ENCODE data around the gene TPCN1.

TPCN1 gene

DNA sequence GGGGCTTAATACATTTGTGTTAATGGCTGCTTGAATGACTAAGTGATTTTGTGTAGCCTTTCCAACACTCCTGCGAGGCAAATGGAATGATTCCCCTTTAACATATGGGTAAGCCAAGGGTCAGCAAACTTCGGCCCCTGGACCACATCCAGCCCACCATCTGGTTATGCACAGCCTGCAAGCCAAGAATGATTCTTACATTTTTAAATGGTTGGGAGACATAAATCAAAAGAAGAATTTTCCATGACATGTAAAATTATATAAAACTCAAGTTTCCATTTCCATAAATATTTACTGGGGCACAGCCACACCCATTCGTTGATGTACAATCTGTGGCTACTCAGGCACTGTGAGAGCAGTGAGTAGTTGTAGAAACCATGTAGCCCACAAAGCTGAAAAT lies 104.7 kb downstream of the TPCN1 start:
- no peak for DNase-seq (ENCODE audit: low spot score)

DNA sequence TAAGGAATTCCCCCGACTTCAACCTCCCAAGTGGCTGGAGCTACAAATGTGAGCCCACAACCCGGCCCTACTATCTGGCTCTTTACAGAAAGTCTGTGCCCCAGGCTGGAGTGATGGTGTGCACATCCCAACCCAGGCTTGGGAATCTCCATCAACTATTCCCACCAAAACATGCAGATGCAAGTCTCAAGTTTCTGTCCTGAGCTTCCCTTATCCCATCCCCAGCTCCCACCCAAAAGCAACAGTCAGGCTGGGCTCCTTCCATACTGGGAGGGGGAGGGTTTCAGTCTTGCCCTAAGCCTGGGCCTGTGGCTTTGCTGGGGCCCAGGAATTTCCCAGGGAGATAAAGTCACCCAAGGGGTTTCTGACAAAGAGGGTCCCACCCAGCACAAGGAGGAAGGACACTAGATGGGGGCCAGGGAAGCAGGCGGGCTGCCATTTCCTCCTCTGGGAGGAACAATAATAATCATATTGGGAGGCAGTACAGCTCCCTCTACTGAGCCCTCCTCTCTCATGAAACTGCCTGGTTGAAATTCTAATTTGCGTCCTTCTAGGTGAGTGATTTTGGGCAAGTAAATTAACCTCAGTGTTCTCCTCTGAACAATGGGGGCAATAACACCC lies 105.6 kb downstream of the TPCN1 start:
- in situ Hi-C loops (cut with MboI; ENCODE audit: low sequenced_read_pairs, unreplicated experiment) = no loop called here
- DNase-seq (ENCODE audit: low spot score) = no peak
- TF ChIP-seq, protein P1, sequence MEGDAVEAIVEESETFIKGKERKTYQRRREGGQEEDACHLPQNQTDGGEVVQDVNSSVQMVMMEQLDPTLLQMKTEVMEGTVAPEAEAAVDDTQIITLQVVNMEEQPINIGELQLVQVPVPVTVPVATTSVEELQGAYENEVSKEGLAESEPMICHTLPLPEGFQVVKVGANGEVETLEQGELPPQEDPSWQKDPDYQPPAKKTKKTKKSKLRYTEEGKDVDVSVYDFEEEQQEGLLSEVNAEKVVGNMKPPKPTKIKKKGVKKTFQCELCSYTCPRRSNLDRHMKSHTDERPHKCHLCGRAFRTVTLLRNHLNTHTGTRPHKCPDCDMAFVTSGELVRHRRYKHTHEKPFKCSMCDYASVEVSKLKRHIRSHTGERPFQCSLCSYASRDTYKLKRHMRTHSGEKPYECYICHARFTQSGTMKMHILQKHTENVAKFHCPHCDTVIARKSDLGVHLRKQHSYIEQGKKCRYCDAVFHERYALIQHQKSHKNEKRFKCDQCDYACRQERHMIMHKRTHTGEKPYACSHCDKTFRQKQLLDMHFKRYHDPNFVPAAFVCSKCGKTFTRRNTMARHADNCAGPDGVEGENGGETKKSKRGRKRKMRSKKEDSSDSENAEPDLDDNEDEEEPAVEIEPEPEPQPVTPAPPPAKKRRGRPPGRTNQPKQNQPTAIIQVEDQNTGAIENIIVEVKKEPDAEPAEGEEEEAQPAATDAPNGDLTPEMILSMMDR (IDR thresholded peaks at IDR 0.05; ENCODE audit: borderline replicate concordance, control extremely low read depth, extremely low read depth, insufficient read depth, missing control alignments) = no peak

More for the DNA sequence above, 104.7 kb downstream of the TPCN1 start:
- TF ChIP-seq, protein P1 (IDR thresholded peaks at IDR 0.05; ENCODE audit: borderline replicate concordance, control extremely low read depth, extremely low read depth, insufficient read depth, missing control alignments) = no peak
- in situ Hi-C loops (cut with MboI; ENCODE audit: low sequenced_read_pairs, unreplicated experiment) = no loop called here

DNA sequence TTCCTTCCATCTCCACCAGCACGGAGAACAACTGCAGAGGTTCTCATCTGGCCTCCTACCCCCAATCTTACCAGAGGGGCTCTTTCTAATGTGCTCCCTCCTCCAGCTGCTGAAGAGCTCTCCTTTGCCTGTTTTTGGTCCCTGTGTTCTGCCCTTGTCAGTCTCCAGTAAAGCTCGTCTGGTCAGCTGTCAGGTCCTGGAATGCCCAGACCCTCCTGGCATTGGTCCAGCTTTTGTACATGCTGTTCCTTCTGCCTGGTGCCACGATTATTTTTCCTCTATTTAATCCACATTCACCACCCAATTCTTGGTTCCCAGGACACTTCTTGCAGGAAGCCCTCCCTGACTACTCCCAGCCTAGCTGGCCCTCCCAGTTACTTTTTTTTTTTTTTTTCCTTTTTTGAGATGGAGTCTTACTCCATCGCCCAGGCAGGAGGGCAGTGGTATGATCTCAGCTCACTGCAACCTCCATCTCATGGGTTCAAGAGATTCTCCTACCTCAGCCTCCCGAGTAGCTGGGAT lies 107.2 kb downstream of the TPCN1 start:
- in situ Hi-C loops (cut with MboI; ENCODE audit: low sequenced_read_pairs, unreplicated experiment) = no loop called here
- no peak for DNase-seq (ENCODE audit: low spot score)
- TF ChIP-seq, protein P1 (IDR thresholded peaks at IDR 0.05; ENCODE audit: borderline replicate concordance, control extremely low read depth, extremely low read depth, insufficient read depth, missing control alignments) = no peak

DNA sequence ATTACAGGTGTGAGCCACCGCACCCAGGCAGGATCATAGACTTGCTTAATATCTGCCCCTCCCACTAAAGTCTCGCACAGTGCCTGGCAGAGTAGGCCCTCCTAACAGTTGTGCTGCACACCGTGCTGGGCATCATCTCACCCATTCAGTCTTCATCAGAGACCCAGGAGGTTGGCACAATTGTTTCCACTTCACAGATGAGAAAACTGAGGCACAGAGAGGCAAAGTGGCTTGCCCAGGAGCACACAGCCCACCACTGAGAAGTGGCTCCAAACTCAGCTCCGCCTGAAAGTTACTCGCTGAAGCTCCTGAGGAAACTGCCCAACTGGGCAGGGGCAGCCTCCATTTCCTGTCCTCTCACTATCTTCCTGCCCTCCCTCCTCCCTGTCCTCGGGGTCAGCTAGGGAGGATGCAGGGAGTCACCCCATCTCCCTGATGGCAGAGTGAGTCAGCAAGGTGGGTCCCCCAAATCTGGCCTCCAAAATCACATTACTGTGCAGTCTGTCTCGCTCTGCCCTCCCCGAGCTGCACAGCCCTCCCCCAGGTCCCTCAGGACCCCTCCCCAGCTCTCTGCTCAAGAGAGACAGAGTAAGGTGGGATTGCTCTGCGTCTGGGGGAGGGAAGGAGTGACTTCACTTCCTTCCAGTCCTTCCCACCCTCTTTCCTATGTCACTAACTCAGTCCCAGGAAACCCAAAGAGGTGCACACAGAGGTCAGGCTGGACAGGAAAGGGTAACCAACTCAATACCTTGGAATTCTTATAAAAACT lies 107.9 kb downstream of the TPCN1 start:
- DNase-seq (ENCODE audit: low spot score) = no peak
- in situ Hi-C loops (cut with MboI; ENCODE audit: low sequenced_read_pairs, unreplicated experiment) = no loop called here
- TF ChIP-seq, protein P1 (IDR thresholded peaks at IDR 0.05; ENCODE audit: borderline replicate concordance, control extremely low read depth, extremely low read depth, insufficient read depth, missing control alignments) = no peak

DNA sequence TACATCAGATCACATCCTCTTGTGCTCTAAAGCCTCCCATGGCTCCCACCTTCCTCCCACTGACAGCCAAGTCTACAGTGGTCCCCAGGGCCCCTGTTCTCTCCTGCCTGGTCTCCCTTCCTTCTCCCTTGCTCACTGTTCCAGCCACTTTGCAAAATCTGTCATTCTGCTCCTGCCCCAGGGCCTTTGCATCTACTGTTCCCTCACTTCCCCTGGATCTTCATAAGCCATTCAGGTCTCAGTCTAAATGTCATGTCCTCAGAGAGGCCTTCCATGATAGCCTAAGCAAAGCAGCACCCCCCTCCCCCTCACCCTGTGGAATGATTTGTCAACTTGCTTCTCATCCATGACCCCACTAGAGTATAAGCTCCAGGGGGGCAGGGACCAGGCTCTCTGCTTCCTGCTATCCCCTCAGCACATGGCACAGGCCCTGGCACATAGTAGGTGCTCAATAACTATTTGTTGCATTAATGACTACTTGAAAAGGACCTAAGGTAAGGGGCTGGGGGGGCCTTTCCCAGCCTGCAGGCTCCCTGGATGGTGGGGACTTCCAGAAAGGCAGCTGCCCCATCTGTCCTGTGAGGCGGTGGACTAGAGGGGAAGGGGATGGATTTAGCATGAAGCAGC lies 108.6 kb downstream of the TPCN1 start:
- DNase-seq (ENCODE audit: low spot score) = no peak
- in situ Hi-C loops (cut with MboI; ENCODE audit: low sequenced_read_pairs, unreplicated experiment) = no loop called here
- TF ChIP-seq, protein P1 (IDR thresholded peaks at IDR 0.05; ENCODE audit: borderline replicate concordance, control extremely low read depth, extremely low read depth, insufficient read depth, missing control alignments) = no peak

DNA sequence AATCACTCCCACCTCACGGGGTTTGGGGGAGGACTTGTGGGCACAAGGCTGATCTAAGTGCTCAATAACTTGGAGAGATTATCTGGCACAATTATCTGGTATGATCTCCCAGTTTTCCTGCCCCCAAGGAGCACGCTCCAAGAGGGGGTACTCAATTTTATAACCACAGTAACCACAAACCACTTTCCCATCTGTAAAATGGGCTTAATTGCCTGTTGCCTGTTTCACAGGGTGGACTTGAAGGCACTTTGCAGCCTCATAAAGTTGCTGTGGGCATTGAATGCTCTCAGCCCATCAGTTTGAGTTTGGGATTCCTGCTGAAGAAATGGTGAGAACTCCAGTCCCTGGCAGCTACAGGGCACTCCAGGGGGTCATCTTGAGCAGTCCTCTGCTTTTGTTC lies 109.2 kb downstream of the TPCN1 start:
- in situ Hi-C loops (cut with MboI; ENCODE audit: low sequenced_read_pairs, unreplicated experiment) = no loop called here
- no peak for DNase-seq (ENCODE audit: low spot score)
- TF ChIP-seq, protein P1 (IDR thresholded peaks at IDR 0.05; ENCODE audit: borderline replicate concordance, control extremely low read depth, extremely low read depth, insufficient read depth, missing control alignments) = no peak
